ENCODE measurements around the gene VKORC1.

- TF ChIP-seq CTCF (IDR thresholded peaks at IDR 0.05; ENCODE audit: control extremely low read depth in 1 of 3, insufficient read depth in 1 of 3, low read depth in 1 of 3, low read length in 3 of 3), result no peak
- TF ChIP-seq ATF2 (IDR thresholded peaks at IDR 0.05; ENCODE audit: low read length), result no peak
- TF ChIP-seq MAX (IDR thresholded peaks at IDR 0.05), result no peak
- TF ChIP-seq EP300 (IDR thresholded peaks at IDR 0.05; ENCODE audit: borderline replicate concordance in 1 of 2, low read depth in 2 of 2, low read length in 2 of 2), result no peak
- TF ChIP-seq E2F6 (IDR thresholded peaks at IDR 0.05), result no peak
- TF ChIP-seq POLR2A (IDR thresholded peaks at IDR 0.05; ENCODE audit: control extremely low read depth in 1 of 2, low read depth in 2 of 2, low read length in 2 of 2), result no peak
- TF ChIP-seq SP1 (IDR thresholded peaks at IDR 0.05; ENCODE audit: low read depth, low read length), result no peak
- no peak for TF ChIP-seq RFX5 (IDR thresholded peaks at IDR 0.05; ENCODE audit: borderline replicate concordance, low read depth, low read length)
These were observed 22.7 kb downstream of the VKORC1 start for GRCh38 chr16:31071861-31072260.
